Stimulated activated CD8-positive, alpha-beta memory T cell treated with anti-CD3 and anti-CD28 coated beads, Interleukin-12 subunit alpha, Interleukin-12 subunit beta, amount 100 ng/mL, for 1 hour (primary cell): ENCODE results near the gene OXSM.

Source experiments
- DNase-seq: peaks from one replicate; pipeline ENCODE4 v3.0.0-alpha.2; 2020; ENCODE audit warnings: low read depth

The OXSM gene

DNA sequence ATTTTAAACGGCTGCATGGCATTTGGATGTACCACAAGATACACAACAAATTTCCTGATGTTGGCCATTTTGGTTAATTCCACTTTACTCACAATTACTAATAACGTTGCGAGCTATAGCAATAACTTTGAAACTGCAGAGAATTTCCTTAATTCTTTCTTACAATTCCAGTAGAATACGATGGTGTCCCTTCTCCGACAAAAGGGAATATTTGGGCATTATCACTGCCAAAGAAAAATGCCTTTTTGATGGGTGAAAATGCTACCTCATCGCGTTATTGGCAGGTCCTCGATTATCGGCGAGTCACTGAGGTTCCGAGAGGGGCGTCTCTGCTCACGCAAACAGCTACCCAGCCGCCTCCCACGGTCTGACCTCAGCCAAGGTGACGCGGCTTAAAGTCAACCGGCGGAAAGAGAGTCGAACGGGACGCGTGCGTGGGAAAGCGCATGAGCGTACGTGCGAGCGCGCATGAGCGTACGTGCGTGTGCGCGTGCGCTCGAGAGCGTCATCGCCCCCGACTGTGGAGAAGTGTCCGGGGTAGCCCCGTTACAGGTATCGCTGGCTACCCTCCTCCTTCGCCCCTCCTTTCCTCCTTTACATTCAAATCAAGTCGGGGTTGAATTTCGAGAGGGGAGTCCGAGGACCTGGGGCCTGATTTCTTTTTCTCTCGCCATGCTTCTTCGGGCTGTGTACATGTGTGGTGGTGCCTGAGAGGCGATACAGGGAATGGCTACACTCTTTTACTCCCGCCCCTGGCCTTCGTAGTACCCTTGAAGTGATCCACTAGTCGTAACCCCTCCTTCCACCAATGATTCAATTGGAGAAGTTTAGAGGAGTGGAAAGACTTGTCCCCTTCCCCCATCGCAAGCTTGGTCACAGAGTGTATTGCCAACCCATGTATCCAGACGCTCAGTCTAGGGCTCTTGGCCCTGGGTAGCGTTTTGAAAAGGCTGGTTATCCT is at the start of gene OXSM:
OXSM (plus strand) TSS at position 495 of the 961 bp plus-strand sequence. CDS start 931 bp downstream, outside the sequence.
- peak; percentile 85 for DNase-seq

GRCh38 chr3:25744470-25744869 is 45.4 kb upstream of the OXSM start:
- DNase-seq, result no peak

DNA sequence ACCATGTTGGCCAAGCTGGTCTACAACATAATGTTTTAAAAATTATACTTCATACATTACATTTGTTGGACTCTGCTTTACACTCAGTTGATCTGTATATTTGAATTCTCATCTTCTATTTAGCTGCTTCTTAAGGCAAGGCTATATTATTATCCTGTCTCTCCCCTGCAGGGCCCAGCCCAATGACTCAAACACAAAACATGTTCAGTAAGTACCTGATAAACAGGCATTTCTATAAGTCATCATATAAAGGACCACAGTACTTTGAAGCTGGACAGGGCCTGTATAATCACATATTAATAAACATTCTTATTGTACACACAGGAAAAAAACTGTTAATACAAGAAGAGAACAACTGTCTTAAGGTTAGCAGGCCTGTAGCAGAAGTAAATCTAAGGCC is 42.9 kb upstream of the OXSM start:
- no peak for DNase-seq

DNA sequence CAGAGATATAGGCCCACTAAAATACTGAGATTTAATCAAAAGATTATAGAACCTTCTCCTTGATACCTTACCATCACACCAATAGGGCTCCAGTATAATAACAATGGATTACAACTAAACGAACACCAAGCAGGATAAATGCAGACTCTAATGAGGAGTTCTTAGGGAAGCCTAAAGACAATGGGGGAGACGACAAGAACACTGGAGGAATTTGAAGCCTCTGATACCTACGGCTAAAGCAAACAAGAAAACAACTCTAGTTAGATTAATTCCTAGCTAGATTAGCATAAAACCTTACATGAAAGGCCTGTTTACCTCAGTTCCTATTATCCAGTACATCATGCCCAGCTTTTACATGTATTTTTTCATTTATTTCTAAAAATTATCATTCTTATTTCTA is 41.7 kb upstream of the OXSM start:
- no peak for DNase-seq

DNA sequence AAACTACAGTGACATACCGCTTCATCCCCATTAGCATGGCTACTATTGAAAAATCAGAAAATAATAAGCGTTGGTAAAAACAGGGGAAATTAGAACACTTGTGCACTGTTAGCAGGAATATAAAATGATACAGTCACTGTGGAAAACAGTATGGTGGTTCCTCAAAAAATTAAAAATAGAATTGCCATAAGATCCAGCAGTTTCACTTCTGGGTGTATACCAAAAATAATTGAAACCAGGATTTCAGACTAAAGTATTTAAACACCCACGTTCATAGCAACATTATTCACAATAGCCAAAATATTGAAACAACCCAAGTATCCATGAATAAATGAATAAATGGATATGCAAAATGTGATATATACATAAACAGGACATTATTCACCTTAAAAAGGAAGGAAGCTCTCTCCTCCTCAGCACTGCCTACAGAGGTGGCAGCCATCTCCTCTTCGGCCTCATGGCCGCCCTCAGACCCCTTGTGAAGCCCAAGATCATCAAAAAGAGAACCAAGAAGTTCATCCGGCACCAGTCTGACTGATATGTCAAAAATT is 40.8 kb upstream of the OXSM start:
- DNase-seq, result no peak

DNA sequence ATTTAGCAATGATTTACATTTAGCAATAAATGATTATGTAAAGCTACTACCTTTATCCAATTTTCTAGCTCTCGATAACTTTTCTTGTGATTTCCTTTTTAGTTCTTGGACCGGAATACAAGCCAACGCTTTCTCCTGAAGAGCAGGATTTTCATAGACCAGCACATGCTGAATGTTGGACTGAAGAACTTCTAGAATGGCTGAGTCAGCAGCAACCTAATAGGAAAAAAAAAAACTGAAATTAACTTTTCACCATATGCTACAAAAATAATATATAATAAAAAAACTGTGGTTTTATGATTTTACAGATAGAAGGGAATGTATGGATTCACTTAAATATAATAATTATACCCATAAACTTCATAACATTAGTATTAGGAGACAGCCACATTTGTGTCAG is 38.8 kb upstream of the OXSM start:
- DNase-seq, result no peak

- DNase-seq, result no peak
These were observed 38.2 kb upstream of the OXSM start for GRCh38 chr3:25751725-25752124.

DNA sequence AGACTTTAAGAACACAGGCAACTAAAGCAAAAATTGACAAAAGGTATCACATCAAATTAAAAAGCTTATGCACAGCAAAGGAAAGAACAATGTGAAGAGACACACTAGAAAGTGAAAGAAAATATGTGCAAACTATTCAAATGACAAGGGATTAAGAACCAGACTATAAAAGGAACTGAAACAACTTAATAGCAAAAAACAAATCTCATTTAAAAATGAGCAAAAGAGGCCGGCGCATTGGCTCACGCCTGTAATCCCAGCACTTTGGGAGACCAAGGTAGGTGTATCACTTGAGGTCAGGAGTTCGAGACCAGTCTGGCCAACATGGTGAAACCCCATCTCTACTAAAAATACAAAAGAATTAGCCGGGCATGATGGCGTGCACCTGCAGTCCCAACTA is 21.0 kb upstream of the OXSM start:
- no peak for DNase-seq

- DNase-seq, result no peak
These were observed 14.0 kb upstream of the OXSM start for GRCh38 chr3:25775936-25776335.

DNA sequence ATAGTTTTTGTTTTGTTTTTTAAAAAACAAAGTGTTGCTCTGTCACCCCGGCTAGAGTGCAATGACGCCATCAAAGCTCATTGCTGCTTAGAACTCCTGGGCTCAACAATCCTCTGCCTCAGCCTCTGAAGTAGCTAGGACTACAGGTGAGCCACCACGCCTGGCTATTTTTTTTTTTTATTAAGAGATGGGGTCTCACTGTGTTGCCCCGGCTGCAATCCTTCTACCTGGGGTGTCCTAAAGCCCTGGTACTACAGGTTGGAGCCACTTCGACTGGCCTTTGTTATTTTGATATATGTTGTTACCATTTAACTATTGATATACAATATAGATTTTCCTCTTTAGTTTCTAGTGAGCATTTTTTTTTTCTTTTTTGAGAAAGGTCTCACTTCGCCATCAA is 9.3 kb upstream of the OXSM start:
- no peak for DNase-seq

DNA sequence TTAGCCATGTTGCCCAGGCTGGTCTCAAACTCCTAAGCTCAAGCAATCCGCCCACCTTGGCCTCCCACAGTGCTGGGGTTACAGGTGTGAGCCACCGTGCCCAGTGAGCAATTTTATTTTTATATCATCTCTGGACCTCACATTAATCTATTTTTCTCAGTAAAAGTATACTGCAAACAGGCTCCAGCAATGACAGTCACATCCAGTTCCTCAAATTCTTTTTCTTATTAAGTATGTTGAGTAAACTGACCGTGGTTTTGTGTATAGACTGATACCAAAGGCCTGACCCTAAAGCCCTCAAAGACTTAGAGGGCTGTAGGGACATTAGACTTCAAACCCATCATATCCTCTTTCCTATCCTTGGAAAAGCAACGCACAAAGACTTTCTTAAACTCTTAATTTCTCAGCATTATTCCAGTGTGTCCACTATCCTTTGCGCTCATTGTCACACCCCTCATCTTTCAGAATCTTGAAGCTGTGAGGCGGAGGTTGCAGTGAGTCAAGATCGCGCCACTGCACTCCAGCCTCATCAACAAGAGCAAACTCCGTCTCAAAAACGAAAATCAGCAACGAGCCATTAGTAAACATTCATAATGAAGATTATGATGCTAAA is 8.6 kb upstream of the OXSM start:
- no peak for DNase-seq

GRCh38 chr3:25781758-25782594 is 7.9 kb upstream of the OXSM start:
- DNase-seq, result no peak

DNA sequence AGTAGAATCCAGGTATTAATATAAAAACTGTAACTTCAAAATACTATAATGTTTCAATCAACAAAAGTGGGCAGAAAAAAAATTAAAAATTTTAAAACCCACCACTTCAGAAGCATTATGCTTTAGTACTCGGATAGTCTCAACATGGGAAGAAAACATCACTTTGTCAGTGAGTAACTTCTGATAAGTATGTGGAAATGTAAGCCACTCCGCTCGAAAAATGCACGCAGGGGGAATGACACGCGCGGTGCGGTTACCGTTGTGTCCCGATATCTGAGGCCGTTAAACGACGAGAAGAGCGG is 7.3 kb upstream of the OXSM start:
- no peak for DNase-seq

DNA sequence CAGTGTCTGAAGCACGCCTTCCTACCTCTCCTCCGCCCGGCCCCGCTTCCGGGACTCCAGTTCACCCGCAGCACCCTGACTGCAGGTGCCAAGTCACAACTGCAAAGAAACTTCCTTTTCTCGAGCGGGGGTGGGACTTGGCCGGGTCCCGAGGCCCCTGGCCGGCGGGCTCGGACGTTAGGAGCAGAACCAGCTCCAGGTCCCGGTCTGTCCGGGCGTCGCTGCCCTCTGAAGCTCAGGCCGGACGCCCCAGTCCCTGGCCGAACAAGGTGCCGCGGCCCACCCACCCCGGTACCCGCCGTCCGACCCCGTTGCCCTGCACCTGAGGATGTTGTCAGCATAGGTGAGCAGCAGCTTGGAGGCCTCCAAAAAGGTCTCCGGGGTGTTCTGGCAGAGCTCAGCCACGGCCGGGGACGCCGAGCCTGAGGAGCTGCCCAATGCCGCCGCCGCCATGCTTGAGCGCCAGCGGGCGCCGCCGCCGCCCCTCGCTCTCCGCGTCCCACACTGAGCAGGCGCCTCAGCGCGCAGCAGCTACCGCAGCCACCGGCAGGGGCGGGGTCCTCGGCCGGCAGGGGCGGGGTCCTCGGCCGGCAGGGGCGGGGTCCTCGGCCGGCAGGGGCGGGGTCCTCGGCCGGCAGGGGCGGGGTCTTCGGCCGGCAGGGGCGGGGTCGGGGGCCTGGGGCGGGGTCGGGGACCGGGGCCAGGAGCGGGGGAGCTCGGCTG is 6.8 kb upstream of the OXSM start, which contains the start of gene NGLY1:
NGLY1 (minus strand) TSS at position 506 of the 723 bp plus-strand sequence; CDS start at position 453, 53 bp downstream.
- peak; percentile 73 for DNase-seq

GRCh38 chr3:25783661-25784512 is 6.0 kb upstream of the OXSM start:
- no peak for DNase-seq

DNA sequence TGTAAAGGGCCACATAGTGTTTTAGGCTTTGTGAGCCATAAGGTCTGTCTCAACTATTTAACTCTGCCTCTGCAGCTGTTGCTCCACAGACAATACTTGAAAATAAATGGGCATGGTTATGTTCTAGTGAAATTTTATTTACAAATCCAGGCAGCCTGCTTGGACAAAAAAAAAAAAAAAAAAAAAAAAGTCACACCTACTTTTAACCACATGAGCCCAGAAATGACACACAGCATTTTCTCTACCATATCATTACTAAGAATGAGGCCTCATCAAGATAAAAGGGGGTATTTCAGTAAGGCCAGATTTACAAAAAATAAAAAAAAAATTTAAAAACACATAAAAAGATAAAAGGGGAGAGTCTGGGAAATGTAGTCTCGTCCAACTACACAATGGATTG is 4.9 kb upstream of the OXSM start:
- no peak for DNase-seq

DNA sequence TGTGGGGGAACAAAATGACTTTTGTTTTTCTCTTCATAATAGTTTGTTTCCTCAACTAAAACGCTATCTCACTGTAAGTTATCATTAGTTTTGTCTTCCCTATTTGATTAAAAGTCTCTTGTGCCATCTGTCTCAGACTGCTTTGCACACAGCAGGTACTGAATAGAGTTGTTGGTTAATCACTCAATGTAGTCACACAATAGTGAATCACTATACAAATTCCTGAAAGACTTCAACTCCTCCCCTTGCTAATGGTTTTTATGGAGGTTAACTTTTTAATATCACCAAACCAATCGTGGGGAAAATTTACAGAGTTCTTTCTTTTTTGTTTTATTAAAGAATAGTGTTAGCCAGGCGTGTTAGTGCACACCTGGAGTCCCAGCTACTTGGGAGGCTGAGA is 4.1 kb upstream of the OXSM start:
- no peak for DNase-seq

DNA sequence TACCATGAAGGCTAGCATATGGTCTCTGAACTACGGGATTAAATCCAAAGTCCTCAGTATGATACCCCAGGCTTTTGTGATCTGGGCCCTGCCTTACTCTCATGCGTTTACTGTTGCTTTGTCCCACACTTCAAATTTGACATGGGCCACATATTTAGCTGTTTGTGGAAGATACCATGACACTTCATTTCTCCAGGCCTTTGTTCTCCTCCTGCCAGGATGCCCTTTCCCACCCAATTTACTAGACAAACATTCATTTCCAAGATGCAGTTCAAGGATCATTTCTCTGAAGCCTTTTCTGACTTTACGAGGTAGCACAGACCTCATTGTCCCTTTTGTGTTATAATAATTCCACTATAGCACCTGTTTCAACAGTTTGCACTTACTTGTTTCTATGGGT is 2.2 kb upstream of the OXSM start:
- no peak for DNase-seq

DNA sequence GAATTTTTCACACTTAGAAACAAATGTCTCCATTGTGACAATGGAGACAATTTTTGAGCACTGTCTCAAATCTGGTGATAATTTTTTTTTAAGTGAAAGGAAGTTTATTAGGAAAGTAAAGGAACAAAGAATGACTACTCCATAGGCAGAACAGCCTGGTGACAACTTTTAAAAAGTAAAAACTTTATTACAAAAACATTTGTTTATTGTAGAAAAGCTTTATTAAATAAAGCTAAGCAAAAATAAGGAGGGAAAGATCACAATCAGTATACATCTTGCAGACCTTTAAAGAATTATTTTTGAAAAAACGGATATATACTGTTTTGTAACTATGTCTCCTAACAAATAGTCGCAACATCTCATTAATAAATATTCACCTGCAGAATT is 688 bp upstream of the OXSM start:
- no peak for DNase-seq

DNA sequence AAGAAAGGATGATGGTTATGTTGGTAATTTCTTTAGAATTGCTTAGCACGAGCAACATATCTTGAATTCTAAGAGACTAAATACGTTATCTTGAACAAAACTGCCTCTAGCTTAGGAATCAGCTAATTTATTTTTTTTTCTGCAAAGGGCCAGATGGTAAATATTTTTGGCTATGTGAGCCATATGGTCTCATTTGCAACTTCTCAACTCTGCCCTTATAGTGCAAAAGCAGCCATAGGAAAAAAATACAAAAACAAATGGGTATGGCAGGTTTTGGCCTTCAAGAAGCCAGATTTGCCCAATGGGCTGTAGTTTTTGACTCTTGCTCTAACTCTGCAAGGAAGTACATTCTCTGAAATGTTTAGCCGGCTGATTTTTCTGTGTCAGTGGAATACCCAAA is 11.9 kb downstream of the OXSM start:
- DNase-seq, result no peak

GRCh38 chr3:25803833-25804232 is 13.9 kb downstream of the OXSM start:
- no peak for DNase-seq
